Cardiac fibroblast (primary cell): ENCODE data around the gene OR5T1.

Source experiments
- DNase-seq, 2 donors: peaks; one replicate each; pipeline versions ENCODE4 v3.0.0 to v3.0.0-alpha.2; 2010; ENCODE audit warnings: low read depth in 2 of 2
- H3K4me3 ChIP-seq, 2 donors: replicated peaks in 1 of 2; 1 replicate in 1 of 2; 2 replicates in 1 of 2; pipeline ENCODE4 v1.5.1; 2011; ENCODE audit warnings: low read depth in 2 of 2, low read length in 2 of 2, mild to moderate bottlenecking in 2 of 2, moderate library complexity in 1 of 2
- CTCF ChIP-seq: IDR thresholded peaks from one replicate; pipeline ENCODE4 v1.5.1; 2011; ENCODE audit warnings: low read depth, mild to moderate bottlenecking, low read length, inconsistent platforms

Gene OR5T1

GRCh38 chr11:56273854-56274253 lies at the start of gene OR5T1:
TSS of gene OR5T1 (plus strand) at chr11:56274154. CDS start at chr11:56275639, 1,485 bp downstream.
- TF ChIP-seq CTCF = no peak
- no peak within 1 kb of the TSS for H3K4me3 ChIP-seq

GRCh38 chr11:56234155-56234554 lies 39.8 kb upstream of the OR5T1 start, which contains the start of gene OR5T2:
TSS of gene OR5T2 (minus strand) at chr11:56234255. CDS start at chr11:56233062, 1,193 bp downstream.
- no peak within 1 kb of the TSS for H3K4me3 ChIP-seq
- TF ChIP-seq CTCF = no peak
- DNase-seq = no peak

More at GRCh38 chr11:56273854-56274253, at the start of gene OR5T1:
- no peak for DNase-seq

GRCh38 chr11:56251954-56252353 lies 22.0 kb upstream of the OR5T1 start, which contains the start of gene OR5T3:
TSS of gene OR5T3 (plus strand) at chr11:56252254. CDS start at chr11:56252254, 0 bp downstream.
- no peak for DNase-seq
- no peak within 1 kb of the TSS for H3K4me3 ChIP-seq
- TF ChIP-seq CTCF = no peak

- no peak for TF ChIP-seq CTCF
- no peak overlapping the region for H3K4me3 ChIP-seq
- DNase-seq = no peak
These were observed 2.9 kb upstream of the OR5T1 start for GRCh38 chr11:56271092-56271491.

- no peak for DNase-seq
- no peak within 1 kb of the TSS for H3K4me3 ChIP-seq
- no peak for TF ChIP-seq CTCF
These were observed 18.2 kb downstream of the OR5T1 start, which contains the start of gene OR8H1 for GRCh38 chr11:56292154-56292553. TSS of gene OR8H1 (minus strand) at chr11:56292254. CDS start at chr11:56291062, 1,192 bp downstream.

GRCh38 chr11:56296898-56297297 lies 22.9 kb downstream of the OR5T1 start:
- TF ChIP-seq CTCF = no peak
- no peak for DNase-seq
- H3K4me3 ChIP-seq = no peak overlapping the region

- no peak overlapping the region for H3K4me3 ChIP-seq
- no peak for TF ChIP-seq CTCF
- DNase-seq = no peak
These were observed 33.9 kb downstream of the OR5T1 start for GRCh38 chr11:56307836-56308235.
